KG1 (cell line): ENCODE results near the gene PTCD1.
"Not testable (repeated sequence)": the region's sequence is repeated elsewhere in the genome, so short reads cannot be mapped to it uniquely, and the experiment has no call there.

ENCODE experiments used
- DNase-seq: peaks from one replicate; lab custom pipeline; 2025; lab: John Stamatoyannopoulos, UW

PTCD1 gene

GRCh38 chr7:99451936-99452335, 13.3 kb upstream of the PTCD1 start:
- DNase-seq = no peak

DNA sequence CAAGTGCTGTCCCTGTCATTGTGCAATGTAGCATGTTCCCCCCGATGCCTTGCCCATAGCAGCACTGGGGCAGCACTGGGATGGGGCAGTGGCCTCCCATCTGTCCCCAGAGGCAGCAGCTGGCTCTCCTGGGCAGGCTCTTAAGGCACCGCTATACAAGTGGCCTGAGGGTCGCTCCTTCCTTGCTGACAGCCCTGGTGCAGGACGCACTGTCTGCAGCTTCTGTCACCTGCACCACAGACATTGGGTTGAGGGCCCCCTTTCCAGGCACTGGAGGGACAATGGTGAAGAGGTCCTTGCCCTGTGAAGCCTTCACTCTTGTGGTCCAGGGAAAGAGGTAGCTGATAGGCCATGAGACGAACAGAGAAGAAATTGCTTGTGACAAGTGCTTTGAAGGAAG, 10.7 kb upstream of the PTCD1 start:
- DNase-seq = no peak

DNA sequence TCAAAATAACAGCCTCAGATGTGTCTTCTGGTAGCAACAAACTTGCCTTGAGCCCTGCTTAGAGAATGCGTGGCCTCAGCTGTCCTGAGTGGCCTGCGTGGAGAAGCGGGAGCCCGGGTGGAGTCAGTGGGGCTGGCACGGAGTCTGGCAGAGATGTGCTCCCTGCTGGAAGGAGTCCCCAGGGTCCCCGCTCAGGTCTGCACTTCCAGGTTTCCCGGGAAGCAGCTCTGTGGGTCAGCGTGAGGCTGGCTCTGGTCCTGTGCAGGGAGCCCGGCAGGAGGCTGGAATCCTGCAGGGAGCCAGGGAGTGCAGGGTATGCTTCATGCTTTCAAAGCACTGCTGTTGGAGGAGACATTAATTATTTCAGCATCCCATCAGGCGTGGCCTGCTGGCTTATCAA, 10.3 kb upstream of the PTCD1 start:
- no peak for DNase-seq

DNA sequence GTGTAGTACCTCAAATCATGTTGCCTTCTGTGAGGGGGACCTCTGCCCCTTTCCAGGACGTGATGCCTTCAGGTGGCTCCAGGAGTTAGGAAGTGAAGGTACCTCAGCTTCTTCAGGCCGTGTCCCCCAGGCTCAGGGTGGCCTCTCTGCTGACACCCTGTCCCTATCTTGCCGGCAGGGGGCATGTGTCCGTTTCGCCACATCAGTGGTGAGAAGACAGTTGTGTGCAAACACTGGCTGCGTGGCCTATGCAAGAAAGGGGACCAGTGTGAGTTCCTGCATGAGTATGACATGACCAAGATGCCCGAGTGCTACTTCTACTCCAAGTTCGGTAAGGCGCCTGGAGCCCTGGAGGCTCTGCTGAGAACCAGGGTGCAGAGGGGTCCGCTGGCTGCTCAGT, 9.3 kb upstream of the PTCD1 start:
- no peak for DNase-seq

GRCh38 chr7:99446096-99446495, 7.5 kb upstream of the PTCD1 start:
- no peak for DNase-seq

DNA sequence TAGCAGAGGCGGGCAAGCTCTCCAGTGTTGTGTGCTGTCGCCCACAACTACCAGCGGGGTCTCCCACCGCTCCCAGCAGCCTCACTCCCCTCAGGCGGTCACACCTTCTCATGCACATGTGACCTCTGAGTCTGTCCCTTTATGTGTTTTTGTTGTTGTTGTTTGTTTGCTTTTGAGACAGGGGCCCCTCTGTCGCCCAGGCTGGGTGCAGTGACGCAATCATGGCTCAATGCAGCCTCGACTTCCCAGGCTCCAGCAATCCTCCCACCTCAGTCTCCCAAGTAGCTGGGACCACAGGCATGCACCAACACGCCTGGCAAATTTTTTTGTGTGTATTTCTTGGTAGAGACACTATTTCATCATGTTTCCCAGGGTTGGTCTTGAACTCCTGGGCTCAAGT, 1.6 kb upstream of the PTCD1 start:
- DNase-seq = no peak

DNA sequence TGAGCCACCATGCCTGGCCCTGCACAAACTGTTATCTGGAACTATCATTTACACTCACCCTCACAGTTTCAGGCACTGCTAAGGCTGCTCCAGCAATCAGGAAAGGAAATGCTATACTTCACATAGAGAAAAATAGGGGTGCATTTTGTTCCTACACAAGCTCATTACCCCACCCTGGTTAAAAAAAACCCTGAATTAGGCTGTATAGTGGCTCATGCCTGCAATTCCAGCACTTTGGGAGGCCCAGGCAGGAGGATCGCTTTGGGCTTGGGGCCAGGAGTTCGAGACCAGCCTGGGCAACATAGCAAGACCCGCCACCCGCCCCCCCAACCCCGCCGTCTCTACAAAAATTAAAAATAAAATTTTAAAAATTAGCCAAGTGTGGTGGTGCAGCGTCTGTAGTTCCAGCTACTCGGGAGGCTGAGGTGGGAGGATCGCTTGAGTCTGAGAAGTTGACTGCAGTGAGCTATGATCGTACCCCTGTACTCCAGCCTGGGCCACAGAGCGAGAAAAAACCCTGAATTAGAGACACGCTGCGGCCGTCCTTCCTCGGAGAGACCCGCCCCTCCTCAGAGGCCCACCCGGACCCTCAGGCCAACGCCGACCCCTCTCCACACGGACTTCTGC, 539 bp downstream of the PTCD1 start:
- DNase-seq = no peak

DNA sequence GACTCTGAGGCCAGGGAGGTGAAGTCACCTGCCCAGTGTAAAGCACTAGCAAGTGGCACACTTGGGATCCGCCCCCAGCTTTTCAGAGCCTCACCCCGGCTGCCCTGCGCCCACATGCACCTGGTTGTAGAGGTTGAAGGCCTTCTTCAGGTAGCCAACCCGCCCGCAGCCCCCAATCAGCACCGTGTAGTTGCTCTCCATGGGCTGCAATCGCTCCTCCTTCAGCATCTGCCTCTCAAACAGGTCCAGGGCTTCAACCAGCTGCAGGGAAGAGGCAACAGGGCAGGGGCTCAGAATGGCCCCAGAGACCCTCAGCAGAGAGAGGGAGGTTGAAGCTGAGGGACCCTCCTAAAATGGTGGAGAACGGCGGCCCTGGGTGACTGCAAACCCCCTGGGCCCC, 5.4 kb downstream of the PTCD1 start:
- no peak for DNase-seq

DNA sequence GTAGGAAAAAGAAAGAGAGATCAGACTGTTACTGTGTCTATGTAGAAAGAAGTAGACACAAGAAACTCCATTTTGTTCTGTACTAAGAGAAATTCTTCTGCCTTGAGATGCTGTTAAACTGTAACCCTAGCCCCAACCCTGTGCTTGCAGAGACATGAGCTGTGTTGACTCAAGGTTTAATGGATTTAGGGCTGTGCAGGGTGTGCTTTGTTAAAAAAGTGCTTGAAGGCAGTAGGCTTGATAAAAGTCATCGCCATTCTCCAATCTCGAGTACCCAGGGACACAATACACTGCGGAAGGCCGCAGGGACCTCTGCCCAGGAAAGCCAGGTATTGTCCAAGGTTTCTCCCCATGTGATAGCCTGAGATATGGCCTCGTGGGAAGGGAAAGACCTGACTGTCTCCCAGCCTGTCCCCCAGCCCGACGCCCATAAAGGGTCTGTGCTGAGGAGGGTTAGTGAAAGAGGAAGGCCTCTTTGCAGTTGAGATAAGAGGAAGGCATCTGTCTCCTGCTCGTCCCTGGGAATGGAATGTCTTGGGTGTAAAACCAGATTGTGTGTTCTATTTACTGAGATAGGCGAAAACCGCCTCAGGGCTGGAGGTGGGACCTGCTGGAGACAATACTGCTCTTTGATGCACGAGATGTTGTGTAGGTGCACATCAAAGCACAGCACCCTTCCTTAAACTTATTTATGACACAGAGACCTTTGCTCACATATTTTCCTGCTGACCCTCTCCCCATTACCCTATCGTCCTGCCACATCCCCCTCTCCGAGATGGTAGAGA, 6.7 kb downstream of the PTCD1 start:
- not testable (repeated sequence) for DNase-seq

DNA sequence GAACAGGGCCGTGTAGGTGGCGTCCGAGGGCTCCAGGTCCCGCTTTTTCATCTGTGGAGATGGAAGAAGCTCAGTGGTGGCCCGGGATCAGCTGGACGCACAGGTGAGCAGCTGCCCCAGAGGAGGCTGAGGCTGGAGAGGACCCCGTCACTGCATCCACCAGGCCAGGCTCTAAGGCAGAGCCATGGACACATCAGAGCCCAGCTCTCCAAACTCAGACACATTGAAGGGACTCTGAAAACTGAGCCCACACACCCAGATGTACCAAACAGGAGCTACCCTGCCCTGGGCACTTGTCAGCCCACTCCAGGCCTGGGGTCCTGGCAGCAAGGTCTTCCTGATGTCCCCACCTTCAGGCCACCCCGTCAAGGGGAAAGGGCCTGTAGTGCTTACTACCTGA, 8.8 kb downstream of the PTCD1 start:
- no peak for DNase-seq

- DNase-seq = no peak
These were observed 9.5 kb downstream of the PTCD1 start for GRCh38 chr7:99428972-99429566.

DNA sequence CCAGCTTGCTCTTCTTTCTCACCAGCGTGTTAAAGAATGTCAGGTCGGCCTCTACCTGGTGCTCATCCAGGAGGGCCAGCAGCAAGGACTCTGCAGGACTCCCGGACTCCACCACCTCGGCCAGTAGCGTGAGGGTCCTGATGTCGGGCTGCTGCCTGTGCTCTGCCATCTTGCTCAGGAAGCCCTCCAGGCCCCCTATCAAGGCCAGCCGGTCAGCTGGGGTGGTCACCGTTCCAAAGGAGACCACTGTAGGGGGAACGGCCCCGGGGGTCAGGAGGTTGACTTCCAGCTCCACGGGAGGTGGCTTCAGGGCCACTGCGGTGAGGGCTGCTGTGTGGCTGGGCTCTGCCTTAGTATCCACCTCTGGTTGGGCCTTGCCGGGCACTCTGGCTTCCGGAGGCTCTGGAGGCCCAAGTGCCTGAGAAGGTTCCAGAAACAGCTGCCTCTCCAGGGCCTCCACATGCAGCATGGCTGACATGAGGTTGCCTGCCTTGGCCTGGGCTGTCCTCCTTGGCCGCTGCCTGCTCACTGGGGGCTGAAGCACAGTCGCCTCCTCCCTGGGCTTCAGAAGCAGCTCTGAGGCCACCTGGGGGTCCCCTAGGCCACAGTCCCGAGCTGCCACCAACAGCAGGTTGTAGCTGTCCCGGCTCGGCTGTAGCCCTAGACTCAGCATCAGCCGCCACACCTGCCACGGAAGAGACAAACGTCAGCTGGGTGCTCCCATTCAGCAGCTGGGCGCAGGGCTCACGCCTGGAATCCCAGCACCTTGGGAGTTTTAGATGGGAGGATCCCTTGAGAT, 13.5 kb downstream of the PTCD1 start:
- DNase-seq = no peak

- DNase-seq = no peak
These were observed 16.0 kb downstream of the PTCD1 start for GRCh38 chr7:99422625-99423024.

GRCh38 chr7:99422186-99422585, 16.4 kb downstream of the PTCD1 start:
- no peak for DNase-seq

DNA sequence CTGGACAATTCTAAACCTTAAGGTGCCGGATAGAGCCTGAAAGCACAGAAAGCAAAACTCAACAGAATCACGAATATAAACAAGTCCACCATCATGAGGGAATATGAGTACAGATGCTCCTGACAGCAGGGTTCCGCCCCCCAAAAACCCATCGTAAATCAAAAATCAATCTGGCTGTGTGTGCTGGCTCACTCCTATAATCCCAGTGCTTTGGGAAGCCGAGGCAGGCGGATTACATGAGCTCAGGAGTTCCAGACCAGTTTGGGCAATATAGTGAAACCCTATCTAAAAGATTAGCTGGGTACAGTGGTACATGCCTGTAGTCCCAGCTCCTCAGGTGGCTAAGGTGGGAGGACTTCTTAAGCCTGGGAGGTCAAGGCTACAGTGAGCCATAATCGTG, 17.6 kb downstream of the PTCD1 start:
- DNase-seq = no peak

GRCh38 chr7:99420213-99420612, 18.4 kb downstream of the PTCD1 start:
- no peak for DNase-seq

GRCh38 chr7:99419323-99420021, 19.1 kb downstream of the PTCD1 start:
- no peak for DNase-seq

GRCh38 chr7:99418260-99418659, 20.3 kb downstream of the PTCD1 start:
- DNase-seq = no peak

GRCh38 chr7:99415513-99416127, 23.0 kb downstream of the PTCD1 start:
- not testable (repeated sequence) for DNase-seq

DNA sequence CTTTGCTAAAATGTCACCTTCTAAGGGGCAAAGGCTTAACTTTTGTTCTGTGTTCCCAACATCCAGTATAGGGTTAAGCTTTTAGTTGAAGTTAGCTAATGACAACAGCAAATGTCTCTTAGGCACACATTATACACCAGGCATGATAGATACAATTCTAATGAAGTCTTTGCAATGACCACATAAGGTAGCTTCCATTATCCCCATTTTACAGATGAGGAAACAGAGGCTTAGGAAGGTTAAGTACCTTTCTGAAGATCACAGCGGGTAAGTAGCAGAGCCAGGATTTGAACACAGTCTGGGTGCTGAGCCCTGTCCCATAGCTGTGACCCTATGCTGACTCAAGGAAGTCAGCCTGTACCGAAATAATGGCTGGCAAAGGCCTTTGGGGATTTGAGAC, 28.0 kb downstream of the PTCD1 start:
- DNase-seq = no peak

DNA sequence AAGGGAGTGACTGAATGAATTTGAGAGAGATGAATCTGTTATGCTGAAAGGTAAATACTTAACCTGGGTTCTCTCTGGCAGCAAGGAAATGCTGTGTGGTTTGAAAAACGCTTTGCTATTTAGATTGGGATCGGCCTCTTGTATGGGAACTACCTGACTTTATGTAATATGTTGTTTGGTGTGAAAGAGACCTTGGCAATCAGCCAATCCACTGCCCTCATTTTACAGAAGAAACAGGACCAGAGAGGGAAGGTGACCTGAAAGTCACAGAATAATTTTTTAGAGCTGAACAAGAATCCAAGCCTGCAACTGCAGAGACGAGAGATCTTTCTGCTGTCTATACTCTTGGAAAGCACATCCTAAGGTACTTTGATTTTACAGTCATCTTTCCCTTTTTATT, 28.8 kb downstream of the PTCD1 start:
- no peak for DNase-seq

DNA sequence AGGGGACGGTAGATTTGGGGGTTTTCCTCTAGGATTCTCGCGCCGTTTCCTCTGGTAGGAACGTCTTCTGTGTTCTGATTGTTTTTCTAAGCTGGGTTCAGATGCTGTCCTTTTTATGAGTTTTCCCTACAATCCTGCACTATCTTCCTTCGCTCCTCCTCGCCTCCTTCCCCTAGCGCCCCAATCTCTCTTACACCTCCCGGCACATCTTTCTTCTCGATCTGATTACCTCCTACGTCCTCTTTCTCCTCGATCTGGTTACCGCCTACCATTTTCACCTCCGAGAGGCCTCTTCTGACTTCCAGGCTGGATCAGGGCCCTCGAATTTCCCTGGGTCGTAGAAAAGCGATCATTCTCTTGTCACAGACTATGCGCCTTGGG, 29.4 kb downstream of the PTCD1 start:
- no peak for DNase-seq
